K562 (cell line): Measurements from ENCODE around the gene MPZL1. TPM values are rescaled to one million over a fixed set of nuclear protein-coding genes. Genes with fewer than 3 reads are reported as not detected.

Experiments
- ATAC-seq: fragments of 200-7000 bp; cut with Tn5 transposase; 3 replicates; pipeline ENCODE4 v1.9.1; 2020; ENCODE audit warnings: moderate library complexity
- BruUV-seq: library from RNA; stranded (reverse); fragments of 400-500 nt; replicated peaks from 2 replicates; lab custom pipeline; 2021; lab: Mats Ljungman, UMichigan
- CTCF ChIA-PET: fragments of 300-600 bp; formaldehyde crosslinking; extraction: SDS; loops from one replicate; lab custom pipeline; 2021; ENCODE audit warnings: low intra/inter-chr PET ratio; lab: Yijun Ruan, JAX
- POLR2A ChIA-PET: fragments of 300-600, 350-650 bp; sonication (Branson Sonifier 250); formaldehyde crosslinking; extraction: SDS; loops from one replicate; lab custom pipeline; 2021; ENCODE audit warnings: antibody characterized with exemption, inconsistent platforms; lab: Yijun Ruan, JAX
- DNase-seq, 4 experiments: peaks; one replicate each; pipeline versions ENCODE4 v3.0.0 to v3.0.0-alpha.2; 2011 to 2018; ENCODE audit warnings: low spot score in 3 of 4, mixed read lengths in 3 of 4; ENCODE audit errors: extremely low read depth in 1 of 4
- FAIRE-seq: peaks from 2 replicates; lab custom pipeline; 2011; peaks lifted over from hg19 to GRCh38; lab: Jason Lieb, UNC
- H2AFZ ChIP-seq: 2 replicates; pipeline ENCODE4 v1.6.0; 2011; ENCODE audit warnings: low read depth, low read length, control low read depth, inconsistent platforms
- H3K27ac ChIP-seq: fragments of 200-600 bp; 3 replicates; pipeline ENCODE4 v1.8.0; 2011; ENCODE audit warnings: low read depth, mild to moderate bottlenecking, control low read depth, inconsistent platforms, low read length, moderate library complexity, mixed read lengths; ENCODE audit errors: extremely low read depth
- H3K27me3 ChIP-seq, 2 experiments: fragments of 300-600 bp in 1 of 2; 2 replicates in 1 of 2; 3 replicates in 1 of 2; pipeline versions ENCODE4 v1.6.0 to v1.8.0; 2011; ENCODE audit warnings: inconsistent platforms in 2 of 2, low read length in 2 of 2, mild to moderate bottlenecking in 1 of 2, mixed read lengths in 1 of 2, moderate library complexity in 1 of 2; ENCODE audit not compliant: control insufficient read depth in 2 of 2, insufficient read depth in 2 of 2
- H3K36me3 ChIP-seq: fragments of 300-600 bp; 3 replicates; pipeline ENCODE4 v1.8.0; 2011; ENCODE audit warnings: mild to moderate bottlenecking, low read length, inconsistent platforms; ENCODE audit not compliant: control insufficient read depth, insufficient read depth
- H3K4me1 ChIP-seq, 2 experiments: fragments of 200-600 bp in 1 of 2; replicated peaks in 1 of 2; 2 replicates in 1 of 2; 3 replicates in 1 of 2; pipeline versions ENCODE4 v1.5.1 to v1.8.0; 2011; ENCODE audit warnings: inconsistent platforms in 2 of 2, low read length in 2 of 2, mild to moderate bottlenecking in 1 of 2, mixed read lengths in 1 of 2, moderate library complexity in 1 of 2; ENCODE audit not compliant: control insufficient read depth in 2 of 2, insufficient read depth in 2 of 2
- H3K4me2 ChIP-seq: 2 replicates; pipeline ENCODE4 v1.6.1; 2011; ENCODE audit warnings: low read length, control low read depth, inconsistent platforms, mixed read lengths; ENCODE audit not compliant: insufficient read depth
- H3K4me3 ChIP-seq: fragments of 200-600 bp; sonication (generic), shearing (Covaris generic); 2 replicates; pipeline ENCODE4 v1.5.1; 2016; ENCODE audit warnings: control low read depth, inconsistent platforms
- H3K79me2 ChIP-seq: fragments of 200-600 bp; 3 replicates; pipeline ENCODE4 v1.8.0; 2011; ENCODE audit warnings: low read length, inconsistent platforms; ENCODE audit not compliant: control insufficient read depth, insufficient read depth
- H3K9ac ChIP-seq, 2 experiments: 2 replicates each; pipeline versions ENCODE4 v1.6.0 to v1.6.1; 2011; ENCODE audit warnings: low read depth in 2 of 2, low read length in 2 of 2, control low read depth in 1 of 2, inconsistent platforms in 1 of 2, mild to moderate bottlenecking in 1 of 2, mixed read lengths in 1 of 2; ENCODE audit not compliant: insufficient read depth in 1 of 2
- H3K9me1 ChIP-seq: one replicate; pipeline ENCODE4 v1.6.0; 2011; ENCODE audit warnings: inconsistent platforms, mild to moderate bottlenecking, low read length, moderate library complexity; ENCODE audit not compliant: control insufficient read depth, insufficient read depth
- H3K9me3 ChIP-seq: replicated peaks from 2 replicates; pipeline ENCODE4 v1.5.1; 2011; ENCODE audit warnings: low read depth, low read length, inconsistent platforms; ENCODE audit not compliant: control insufficient read depth, insufficient read depth
- H4K20me1 ChIP-seq: replicated peaks from 2 replicates; pipeline ENCODE4 v1.6.1; 2011; ENCODE audit warnings: low read length, inconsistent platforms, mixed read lengths; ENCODE audit not compliant: control insufficient read depth, insufficient read depth
- BDP1 ChIP-seq: IDR thresholded peaks from 3 replicates; pipeline ENCODE4 v1.6.1; 2011; ENCODE audit not compliant: insufficient read length, insufficient read depth
- ELF4 ChIP-seq: fragments of 450-650 bp; formaldehyde crosslinking; IDR thresholded peaks from 2 replicates; pipeline ENCODE4 v1.4.0; 2022; ENCODE audit warnings: missing genetic modification characterization
- FUS ChIP-seq: fragments of 200-400 bp; formaldehyde crosslinking; optimal IDR thresholded peaks from 2 replicates; pipeline ENCODE3; 2017; ENCODE audit warnings: low read depth, low read length
- HLTF ChIP-seq: fragments of 450-650 bp; IDR thresholded peaks from 2 replicates; pipeline ENCODE4 v1.6.1; 2016
- JUN ChIP-seq, 2 experiments: sonication (generic) in 1 of 2; formaldehyde crosslinking in 1 of 2; IDR thresholded peaks; 2 replicates each; pipeline versions ENCODE4 v1.6.1 to v1.8.0; 2012 to 2022; ENCODE audit warnings: borderline replicate concordance in 2 of 2, mild to moderate bottlenecking in 2 of 2, improper control_type of control experiment in 1 of 2, low read depth in 1 of 2, low read length in 1 of 2, missing genetic modification reagents in 1 of 2
- KLF1 ChIP-seq: fragments of 450-650 bp; IDR thresholded peaks from 2 replicates; pipeline ENCODE4 v1.6.1; 2016; ENCODE audit warnings: missing genetic modification characterization, missing compliant biosample characterization
- MAZ ChIP-seq, 2 experiments: fragments of 450-650 bp in 1 of 2; sonication (generic) in 1 of 2; formaldehyde crosslinking; IDR thresholded peaks in 1 of 2; conservative IDR thresholded peaks in 1 of 2; 2 replicates each; pipeline versions ENCODE4 v1.4.0 to v1.5.0; 2020; ENCODE audit warnings: mild to moderate bottlenecking in 1 of 2, missing genetic modification reagents in 1 of 2
- NFE2L1 ChIP-seq: fragments of 450-650 bp; IDR thresholded peaks from 2 replicates; pipeline ENCODE4 v1.6.1; 2016; ENCODE audit warnings: missing genetic modification characterization, low read depth, mild to moderate bottlenecking, missing compliant biosample characterization, moderate library complexity, borderline replicate concordance
- NFIC ChIP-seq: fragments of 450-650 bp; IDR thresholded peaks from 2 replicates; pipeline ENCODE4 v1.6.1; 2017; ENCODE audit warnings: mild to moderate bottlenecking, inconsistent platforms
- NR4A1 ChIP-seq, 2 experiments: fragments of 250-450 bp in 1 of 2; fragments of 450-650 bp in 1 of 2; sonication (Bioruptor Pico) in 1 of 2; IDR thresholded peaks; 2 replicates each; pipeline versions ENCODE4 v1.4.0 to v1.6.1; 2016 to 2020; ENCODE audit warnings: mild to moderate bottlenecking in 2 of 2, missing compliant biosample characterization in 1 of 2, missing genetic modification characterization in 1 of 2, moderate library complexity in 1 of 2
- RBM22 ChIP-seq: fragments of 200-400 bp; formaldehyde crosslinking; IDR thresholded peaks from 2 replicates; pipeline ENCODE4 v1.6.1; 2018; ENCODE audit warnings: low read length, low read depth; ENCODE audit not compliant: poor library complexity, severe bottlenecking
- RFX1 ChIP-seq: fragments of 450-650 bp; IDR thresholded peaks from 2 replicates; pipeline ENCODE4 v1.6.1; 2016; ENCODE audit warnings: mild to moderate bottlenecking, moderate library complexity
- THRB ChIP-seq: fragments of 450-650 bp; formaldehyde crosslinking; conservative IDR thresholded peaks from 2 replicates; pipeline ENCODE4 v1.4.0; 2022; ENCODE audit warnings: mild to moderate bottlenecking, missing genetic modification characterization
- ZNF24 ChIP-seq: fragments of 450-650 bp; IDR thresholded peaks from 2 replicates; pipeline ENCODE4 v1.6.1; 2016
- WGBS: fragments of 100-300 bp; shearing (Covaris generic); methylation state at CpG from one replicate; pipeline ENCODE4 v1.1.6; 2016; ENCODE audit warnings: low coverage, mixed read lengths; ENCODE audit not compliant: insufficient coverage; ENCODE audit errors: missing lambda C conversion rate; 5-methylcytosine and 5-hydroxymethylcytosine counted together
- in situ Hi-C: fragments of 300-500 bp; cut with MboI; formaldehyde crosslinking; loops from 4 replicates; pipeline ENCODE4 v1.15.0; 2018; ENCODE audit warnings: inconsistent platforms, mixed read lengths
- intact Hi-C: fragments of 100-400 bp; cut with micrococcal nuclease; formaldehyde crosslinking; loops from 2 replicates; pipeline ENCODE4 v1.14.2; 2022
- polyA plus RNA-seq, 8 experiments: library from polyadenylated mRNA; depleted of rRNA in 4 of 8; stranded (reverse) in 5 of 8; unstranded in 3 of 8; fragments of >200 nt; fragmentation: Nextera tagmentation in 2 of 8; fragmentation: Illumina TruSeq in 1 of 8; extraction: Ambion mirVana in 2 of 8; extraction: Trizol in 1 of 8; gene quantifications; 2 replicates each; pipeline versions ENCODE4 v1.2.1 to v1.2.3, GENCODE V29; 2011 to 2014; ENCODE audit warnings: inconsistent platforms in 1 of 8, missing spikeins in 1 of 8
- total RNA-seq, 7 experiments: library from RNA; depleted of rRNA in 6 of 7; stranded (reverse); fragments of >200 nt in 6 of 7; fragmentation: Illumina TruSeq in 2 of 7; extraction: Trizol in 2 of 7; gene quantifications; 2 replicates each; pipeline versions ENCODE4 v1.2.1 to v1.2.3, GENCODE V29; 2011 to 2021; ENCODE audit warnings: low replicate concordance in 1 of 7
- TF ChIP-seq, protein P1 (sequence below): sonication (generic); formaldehyde crosslinking; IDR thresholded peaks from 2 replicates; pipeline ENCODE4 v1.5.0; 2020; ENCODE audit warnings: missing genetic modification reagents

MPZL1 gene
- total and polyA plus RNA-seq, 9 of the 15 experiments (the other 6 are each of a cell fraction or from before 2014, with no cell fraction given) = 14.5 to 153 (median 66.5) TPM

- TF ChIP-seq NFIC (peak; percentile 77), FUS (no peak)
- Histone ChIP-seq H3K79me2 (no peaks in the 10 kb centered on the region), H2AFZ (no peak overlapping the region), H3K4me3 (no peak overlapping the region), H3K36me3 (peaks cover 84% of the 10 kb centered on the region), H3K9ac (peak overlapping the region in 1 of 2 experiments; percentile 31; a peak in 1 of 4 replicates), H3K4me2 (no peak overlapping the region), H3K27me3 (no peaks in the 10 kb centered on the region), H3K27ac (no peak overlapping the region), H3K4me1 (peaks cover 8 to 12% of the 10 kb centered on the region in 2 experiments; a peak in 3 of 5 replicates), H4K20me1 (no peaks in the 10 kb centered on the region), H3K9me3 (no peaks in the 10 kb centered on the region), H3K9me1 (no peaks in the 10 kb centered on the region)
- ATAC-seq (peak; percentile 63), FAIRE-seq (peak; percentile 61), DNase-seq (peak in 3 of 4 experiments; percentile 41 to 62 (median 51))
- intact Hi-C loops (no loop called here), in situ Hi-C loops (no loop called here)
- WGBS = 55% methylated on average over 3 of the region's 3 CpGs
- BruUV-seq = no TSS peak
- ChIA-PET CTCF (no interaction called here), POLR2A (interaction anchor here (1.0 to 2.4 kb wide), 4 partner anchors 8 to 72 kb away, joined by 3 to 8 read pairs (median 5); no protein-coding TSS in a partner anchor)
Observed at GRCh38 chr1:167770127-167770526, 48.3 kb downstream of the MPZL1 start.

GRCh38 chr1:167772436-167772835, 50.7 kb downstream of the MPZL1 start:
- 79% methylated on average over 4 of the region's 4 CpGs for WGBS
- H3K9me1 ChIP-seq = no peaks in the 10 kb centered on the region
- BruUV-seq = no TSS peak
- intact Hi-C loops (no loop called here), in situ Hi-C loops (no loop called here)
- FAIRE-seq = no peak
- H2AFZ ChIP-seq = no peak overlapping the region
- no peaks in the 10 kb centered on the region for H3K79me2 ChIP-seq
- H3K4me1 ChIP-seq = peaks cover 6 to 8% of the 10 kb centered on the region in 2 experiments; a peak in 3 of 5 replicates
- no peak overlapping the region for H3K4me2 ChIP-seq
- H3K27ac ChIP-seq = no peak overlapping the region
- H3K4me3 ChIP-seq = no peak overlapping the region
- ATAC-seq = no peak
- CTCF ChIA-PET = no interaction called here
- H3K9me3 ChIP-seq = no peaks in the 10 kb centered on the region
- POLR2A ChIA-PET = no interaction called here
- H3K36me3 ChIP-seq = peaks cover 87% of the 10 kb centered on the region
- H3K9ac ChIP-seq = no peak overlapping the region
- no peaks in the 10 kb centered on the region for H4K20me1 ChIP-seq
- DNase-seq = no peak
- H3K27me3 ChIP-seq = no peaks in the 10 kb centered on the region
- TF ChIP-seq ZNF24 (no peak), ELF4 (CRISPR knock-in tag) (no peak), BDP1 (no peak), KLF1 (no peak), THRB (CRISPR knock-in tag) (no peak), JUN (IDR thresholded peaks at IDR 0.05; ENCODE audit: borderline replicate concordance, low read depth, low read length) (no peak), JUN (CRISPR knock-in tag; IDR thresholded peaks at IDR 0.05; ENCODE audit: borderline replicate concordance) (no peak), RFX1 (no peak), MAZ (CRISPR knock-in tag; conservative IDR thresholded peaks at IDR 0.05 in 1 of 2, IDR thresholded peaks at IDR 0.05 in 1 of 2) (no peak), RBM22 (no peak), NFE2L1 (tag) (no peak), HLTF (no peak), NR4A1 (CRISPR knock-in tag; IDR thresholded peaks at IDR 0.05) (no peak), NR4A1 (tag; IDR thresholded peaks at IDR 0.05) (no peak)
- TF ChIP-seq, protein P1, sequence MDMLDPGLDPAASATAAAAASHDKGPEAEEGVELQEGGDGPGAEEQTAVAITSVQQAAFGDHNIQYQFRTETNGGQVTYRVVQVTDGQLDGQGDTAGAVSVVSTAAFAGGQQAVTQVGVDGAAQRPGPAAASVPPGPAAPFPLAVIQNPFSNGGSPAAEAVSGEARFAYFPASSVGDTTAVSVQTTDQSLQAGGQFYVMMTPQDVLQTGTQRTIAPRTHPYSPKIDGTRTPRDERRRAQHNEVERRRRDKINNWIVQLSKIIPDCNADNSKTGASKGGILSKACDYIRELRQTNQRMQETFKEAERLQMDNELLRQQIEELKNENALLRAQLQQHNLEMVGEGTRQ (CRISPR knock-in tag) = no peak
